Measurements from ENCODE around the gene CD86.

The CD86 gene

DNA sequence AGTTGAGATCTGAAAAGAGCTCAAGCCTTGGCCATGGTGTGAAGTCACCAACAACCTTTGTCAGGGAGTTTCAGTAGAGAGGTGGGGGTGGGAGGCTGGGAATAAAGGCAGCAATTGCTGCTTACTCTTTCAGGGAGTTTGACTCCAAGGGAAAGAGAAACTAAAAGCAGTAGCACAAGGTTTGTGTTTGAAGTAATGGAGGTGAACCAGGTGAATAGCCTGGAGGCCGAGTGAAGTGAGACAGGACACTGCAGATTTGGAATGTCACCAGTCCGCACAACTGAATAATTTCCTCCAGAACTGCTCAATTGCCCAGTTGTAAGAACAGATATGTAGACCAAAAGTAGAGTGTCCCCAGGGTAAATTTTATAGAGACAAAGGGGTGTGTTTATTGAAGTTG, 44.1 kb downstream of the CD86 start:
- H3K27me3 ChIP-seq (ENCODE audit: control insufficient read depth, insufficient read depth, low read length) = no peaks in the 10 kb centered on the region
- no peaks in the 10 kb centered on the region for H3K9me3 ChIP-seq (ENCODE audit: control insufficient read depth, low read length)
- no peaks in the 10 kb centered on the region for H3K36me3 ChIP-seq (ENCODE audit: control insufficient read depth, insufficient read depth, low read length)
- no peak overlapping the region for H3K4me3 ChIP-seq (ENCODE audit: low read length)
- H3K9ac ChIP-seq (ENCODE audit: low read length) = no peak overlapping the region
- H3K4me1 ChIP-seq (ENCODE audit: control insufficient read depth, insufficient read depth, low read length) = no peaks in the 10 kb centered on the region

DNA sequence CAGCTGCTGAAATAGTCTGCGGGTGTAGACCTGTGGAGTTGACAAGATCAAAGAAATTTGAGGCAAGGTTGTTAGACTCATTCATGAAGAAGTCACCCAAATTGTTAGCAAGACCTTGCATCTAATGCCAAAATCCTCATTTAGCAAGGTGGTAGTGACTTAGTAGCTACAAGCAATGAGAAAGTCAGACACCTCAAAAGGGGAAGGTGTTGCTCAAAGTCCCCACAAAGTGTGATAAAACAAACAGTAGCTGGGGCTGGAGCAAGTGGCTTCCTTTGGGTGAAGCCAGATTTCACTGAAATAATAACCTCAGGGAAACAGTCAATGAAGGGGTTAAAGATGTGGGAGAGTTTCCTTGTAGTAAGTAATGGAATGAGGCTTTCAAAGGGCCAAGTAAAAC, 44.9 kb downstream of the CD86 start:
- H3K4me1 ChIP-seq (ENCODE audit: control insufficient read depth, insufficient read depth, low read length) = no peaks in the 10 kb centered on the region
- H3K9me3 ChIP-seq (ENCODE audit: control insufficient read depth, low read length) = no peaks in the 10 kb centered on the region
- H3K27me3 ChIP-seq (ENCODE audit: control insufficient read depth, insufficient read depth, low read length) = no peaks in the 10 kb centered on the region
- no peaks in the 10 kb centered on the region for H3K36me3 ChIP-seq (ENCODE audit: control insufficient read depth, insufficient read depth, low read length)
- H3K4me3 ChIP-seq (ENCODE audit: low read length) = no peak overlapping the region
- H3K9ac ChIP-seq (ENCODE audit: low read length) = no peak overlapping the region

DNA sequence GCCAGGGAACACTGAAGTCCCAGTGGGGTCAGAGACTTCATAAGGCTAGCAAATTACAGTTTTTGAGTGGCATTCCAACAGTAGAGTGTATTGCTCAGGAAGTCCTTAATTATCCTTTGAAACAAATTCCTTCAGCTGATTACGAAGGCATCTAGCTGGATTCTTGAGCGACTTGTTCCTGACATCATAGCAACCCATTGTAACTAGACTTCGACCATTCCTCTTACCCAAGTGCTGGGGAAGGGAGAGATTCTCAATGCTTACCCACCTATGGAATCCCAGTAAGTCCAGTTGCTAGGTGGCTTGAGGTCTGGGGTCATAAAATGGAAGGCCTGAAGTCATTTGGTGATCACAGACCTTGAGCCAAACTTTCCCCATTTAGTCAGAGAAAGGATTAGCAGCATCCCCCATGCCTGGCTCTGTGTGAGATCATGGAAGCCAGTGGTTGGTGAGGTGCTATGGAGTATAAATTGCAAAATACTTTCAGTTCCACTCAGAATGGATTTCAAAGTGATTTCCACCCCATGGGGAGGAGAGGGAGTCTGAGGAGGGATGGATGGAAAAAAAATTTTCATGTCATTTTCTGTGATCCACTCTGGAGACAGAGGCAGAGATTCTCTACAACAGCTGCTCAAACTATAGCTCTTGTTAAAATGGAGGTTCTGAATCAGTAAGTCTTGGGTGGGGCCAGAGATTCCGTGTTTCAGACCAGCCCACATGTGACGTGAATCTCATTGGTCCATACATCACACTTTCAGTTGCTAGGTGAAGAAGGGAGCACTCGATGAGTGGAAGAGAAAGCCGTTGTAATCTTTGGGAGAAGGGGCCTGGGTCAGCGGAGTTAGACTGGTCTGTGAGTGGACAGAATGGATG, 45.7 kb downstream of the CD86 start:
- no peak overlapping the region for H3K4me3 ChIP-seq (ENCODE audit: low read length)

DNA sequence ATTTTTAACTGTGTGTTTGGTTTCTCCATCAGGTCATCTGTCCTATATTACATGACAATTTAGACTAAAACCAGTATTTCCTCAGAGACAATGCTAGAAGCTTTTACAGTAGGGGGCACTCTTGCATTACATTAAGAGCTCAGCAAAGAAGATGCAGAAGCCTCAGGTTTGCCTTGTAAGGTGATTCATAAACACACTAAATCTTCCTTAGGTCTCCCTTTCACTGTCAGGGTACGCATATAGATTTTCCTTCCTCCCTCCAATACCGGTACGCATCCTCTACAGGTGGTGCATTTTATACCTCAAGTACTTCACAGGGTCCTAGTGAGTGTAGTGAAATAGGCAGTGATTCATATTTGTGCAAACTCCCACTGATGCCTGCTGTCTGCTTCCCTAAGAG, 46.5 kb downstream of the CD86 start:
- no peaks in the 10 kb centered on the region for H3K27me3 ChIP-seq (ENCODE audit: control insufficient read depth, insufficient read depth, low read length)
- no peaks in the 10 kb centered on the region for H3K4me1 ChIP-seq (ENCODE audit: control insufficient read depth, insufficient read depth, low read length)
- no peaks in the 10 kb centered on the region for H3K9me3 ChIP-seq (ENCODE audit: control insufficient read depth, low read length)
- H3K4me3 ChIP-seq (ENCODE audit: low read length) = no peak overlapping the region
- H3K9ac ChIP-seq (ENCODE audit: low read length) = no peak overlapping the region
- no peaks in the 10 kb centered on the region for H3K36me3 ChIP-seq (ENCODE audit: control insufficient read depth, insufficient read depth, low read length)

More for the DNA sequence above, 45.7 kb downstream of the CD86 start:
- Histone ChIP-seq H3K4me1 (ENCODE audit: control insufficient read depth, insufficient read depth, low read length) (no peaks in the 10 kb centered on the region), H3K9ac (ENCODE audit: low read length) (no peak overlapping the region), H3K27me3 (ENCODE audit: control insufficient read depth, insufficient read depth, low read length) (no peaks in the 10 kb centered on the region), H3K9me3 (ENCODE audit: control insufficient read depth, low read length) (no peaks in the 10 kb centered on the region), H3K36me3 (ENCODE audit: control insufficient read depth, insufficient read depth, low read length) (no peaks in the 10 kb centered on the region)

DNA sequence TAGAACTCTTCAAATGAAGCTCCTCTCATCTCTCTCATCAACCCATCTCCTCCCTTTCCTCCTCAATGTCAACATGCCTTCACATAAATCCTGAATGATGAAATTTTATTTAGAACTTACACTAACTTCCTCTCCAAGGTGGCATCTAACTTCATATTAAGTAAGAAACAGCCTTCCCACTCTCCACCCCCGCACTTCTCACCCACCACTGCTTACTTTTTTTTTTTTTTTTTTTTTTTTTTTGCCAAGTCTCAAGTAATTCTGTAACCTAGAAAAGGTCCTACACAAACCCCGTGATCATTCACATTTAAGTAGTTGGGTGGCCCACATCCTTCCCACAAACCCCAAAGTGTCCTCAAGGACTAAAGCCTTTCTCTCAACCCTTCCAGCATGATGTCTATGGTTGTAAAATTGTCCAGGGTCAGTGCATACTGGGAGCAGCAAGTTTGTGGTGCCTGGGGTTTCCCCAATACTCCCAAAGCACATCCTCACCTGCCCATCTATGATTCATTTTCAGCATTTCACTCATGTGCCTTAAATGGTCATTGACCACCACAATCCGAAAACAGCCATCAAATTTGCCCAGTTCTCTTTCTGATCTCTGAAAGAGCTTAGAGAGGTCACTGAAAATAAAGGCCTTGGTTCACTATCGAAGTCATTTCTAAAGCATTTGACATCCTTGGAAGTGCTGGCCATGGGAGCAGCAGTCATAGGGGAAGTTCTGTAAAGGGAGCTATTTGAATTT, 47.2 kb downstream of the CD86 start:
- Histone ChIP-seq H3K9ac (ENCODE audit: low read length) (no peak overlapping the region), H3K4me3 (ENCODE audit: low read length) (no peak overlapping the region), H3K4me1 (ENCODE audit: control insufficient read depth, insufficient read depth, low read length) (no peaks in the 10 kb centered on the region), H3K27me3 (ENCODE audit: control insufficient read depth, insufficient read depth, low read length) (no peaks in the 10 kb centered on the region), H3K9me3 (ENCODE audit: control insufficient read depth, low read length) (no peaks in the 10 kb centered on the region), H3K36me3 (ENCODE audit: control insufficient read depth, insufficient read depth, low read length) (no peaks in the 10 kb centered on the region)

DNA sequence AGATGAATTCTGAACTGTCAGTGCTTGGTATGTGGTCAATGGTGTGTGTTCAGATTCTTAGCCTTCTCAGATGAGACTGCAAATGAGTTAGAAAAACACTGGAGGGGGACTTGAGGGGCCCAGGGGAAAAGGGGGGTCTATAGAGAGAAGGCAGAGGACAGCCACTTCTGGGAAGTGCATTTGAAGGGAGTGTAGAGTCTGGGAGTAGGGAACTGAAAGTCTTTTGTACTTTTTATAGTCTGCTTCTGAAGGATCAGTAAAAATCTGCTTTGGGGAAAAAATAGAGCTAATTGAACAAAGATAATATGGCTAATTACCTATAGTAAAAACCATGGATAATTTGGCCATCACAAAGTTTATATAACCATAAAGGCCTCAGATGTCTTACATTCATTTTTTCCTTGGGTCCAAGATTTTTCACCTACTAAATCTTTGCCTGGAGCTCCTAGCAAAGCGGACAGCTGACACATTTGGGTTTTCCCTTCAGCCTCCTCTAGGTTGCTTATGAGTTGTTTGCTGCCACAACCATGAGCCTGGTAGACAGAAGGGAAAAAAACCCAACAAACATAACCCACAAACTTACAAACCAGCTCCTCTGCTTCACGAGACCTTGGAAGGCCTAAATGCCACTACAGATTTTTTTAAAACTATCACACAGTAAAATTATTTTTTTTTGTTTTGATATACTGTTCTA, 48.8 kb downstream of the CD86 start:
- H3K9ac ChIP-seq (ENCODE audit: low read length) = no peak overlapping the region
- H3K27me3 ChIP-seq (ENCODE audit: control insufficient read depth, insufficient read depth, low read length) = no peaks in the 10 kb centered on the region
- no peaks in the 10 kb centered on the region for H3K36me3 ChIP-seq (ENCODE audit: control insufficient read depth, insufficient read depth, low read length)
- H3K9me3 ChIP-seq (ENCODE audit: control insufficient read depth, low read length) = no peaks in the 10 kb centered on the region
- no peak overlapping the region for H3K4me3 ChIP-seq (ENCODE audit: low read length)
- H3K4me1 ChIP-seq (ENCODE audit: control insufficient read depth, insufficient read depth, low read length) = no peaks in the 10 kb centered on the region

DNA sequence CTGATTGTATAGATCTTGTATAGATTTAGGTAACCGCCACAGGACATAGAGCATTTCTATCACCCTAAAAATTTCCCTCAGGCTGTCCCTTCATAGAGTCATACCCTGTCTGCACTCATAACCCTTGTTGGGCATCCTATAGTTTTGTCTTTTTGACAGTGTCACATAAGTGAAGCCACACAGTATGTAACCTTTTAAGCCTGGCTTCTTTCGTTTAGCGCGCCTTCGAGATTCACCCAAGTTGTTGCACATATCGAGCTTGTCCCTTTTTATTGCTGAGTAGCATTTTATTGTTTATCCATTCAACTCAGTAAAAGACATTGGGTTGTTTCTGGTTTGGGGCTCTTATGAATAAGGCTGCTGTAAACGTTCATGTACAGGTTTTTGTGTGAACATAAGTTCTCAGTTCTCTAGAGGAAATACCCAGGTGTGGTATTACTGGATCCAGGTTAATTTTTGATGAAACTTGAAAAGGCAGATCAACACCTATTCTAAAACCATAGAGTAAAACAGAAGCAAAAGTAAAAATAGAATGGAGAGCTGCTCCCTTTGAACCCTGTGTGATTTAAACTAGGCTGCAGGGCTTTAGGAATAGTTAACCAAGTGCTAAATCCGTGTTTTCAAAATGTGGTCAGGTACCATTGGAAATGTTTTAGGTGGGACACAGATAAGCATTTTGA, 49.5 kb downstream of the CD86 start:
- H3K4me3 ChIP-seq (ENCODE audit: low read length) = no peak overlapping the region
- H3K36me3 ChIP-seq (ENCODE audit: control insufficient read depth, insufficient read depth, low read length) = no peaks in the 10 kb centered on the region
- no peaks in the 10 kb centered on the region for H3K9me3 ChIP-seq (ENCODE audit: control insufficient read depth, low read length)
- H3K27me3 ChIP-seq (ENCODE audit: control insufficient read depth, insufficient read depth, low read length) = no peaks in the 10 kb centered on the region
- H3K4me1 ChIP-seq (ENCODE audit: control insufficient read depth, insufficient read depth, low read length) = no peaks in the 10 kb centered on the region
- no peak overlapping the region for H3K9ac ChIP-seq (ENCODE audit: low read length)

DNA sequence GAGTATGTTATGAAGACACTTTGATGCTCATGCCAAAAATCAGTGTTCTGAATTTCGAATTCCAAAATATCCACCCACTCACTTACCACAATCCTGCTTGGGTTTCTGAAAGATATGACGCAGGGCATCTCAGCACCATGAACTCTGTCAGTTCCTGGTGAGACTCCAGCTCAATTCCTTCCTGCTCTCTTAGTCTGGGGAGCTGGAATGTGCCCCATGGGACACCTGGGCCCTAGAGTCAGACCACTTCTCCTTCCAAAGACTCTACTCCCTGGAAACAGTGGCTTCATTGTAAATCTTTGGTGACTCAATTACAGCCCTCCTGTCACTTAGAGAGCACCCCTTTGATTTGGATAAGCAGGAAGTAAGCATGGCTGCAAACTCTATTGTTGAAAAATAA, 50.5 kb downstream of the CD86 start:
- no peaks in the 10 kb centered on the region for H3K4me1 ChIP-seq (ENCODE audit: control insufficient read depth, insufficient read depth, low read length)
- H3K27me3 ChIP-seq (ENCODE audit: control insufficient read depth, insufficient read depth, low read length) = no peaks in the 10 kb centered on the region
- H3K9me3 ChIP-seq (ENCODE audit: control insufficient read depth, low read length) = no peaks in the 10 kb centered on the region
- H3K36me3 ChIP-seq (ENCODE audit: control insufficient read depth, insufficient read depth, low read length) = no peaks in the 10 kb centered on the region
- H3K4me3 ChIP-seq (ENCODE audit: low read length) = no peak overlapping the region
- no peak overlapping the region for H3K9ac ChIP-seq (ENCODE audit: low read length)

DNA sequence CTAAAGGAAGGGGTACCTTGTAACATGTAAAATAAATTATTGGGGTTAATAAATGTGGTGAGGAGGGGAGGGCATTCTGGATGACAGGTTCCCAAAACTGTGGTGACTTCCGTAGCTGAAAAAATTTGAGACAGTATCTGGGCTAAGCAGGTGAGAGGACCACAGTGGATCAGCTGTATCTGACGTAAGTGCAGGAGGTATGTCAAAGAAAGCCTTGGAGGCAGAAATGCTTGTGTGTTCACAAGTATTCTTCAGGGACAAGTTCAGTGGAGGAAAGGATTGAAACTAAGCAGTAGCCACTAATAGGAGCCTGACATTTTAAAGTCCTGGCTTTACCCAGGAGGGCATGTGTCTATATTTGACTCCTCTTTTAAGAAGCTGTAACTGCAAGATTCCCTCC, 52.0 kb downstream of the CD86 start:
- Histone ChIP-seq H3K27me3 (ENCODE audit: control insufficient read depth, insufficient read depth, low read length) (no peaks in the 10 kb centered on the region), H3K4me3 (ENCODE audit: low read length) (no peak overlapping the region), H3K9me3 (ENCODE audit: control insufficient read depth, low read length) (no peaks in the 10 kb centered on the region), H3K4me1 (ENCODE audit: control insufficient read depth, insufficient read depth, low read length) (no peaks in the 10 kb centered on the region), H3K9ac (ENCODE audit: low read length) (no peak overlapping the region), H3K36me3 (ENCODE audit: control insufficient read depth, insufficient read depth, low read length) (no peaks in the 10 kb centered on the region)

DNA sequence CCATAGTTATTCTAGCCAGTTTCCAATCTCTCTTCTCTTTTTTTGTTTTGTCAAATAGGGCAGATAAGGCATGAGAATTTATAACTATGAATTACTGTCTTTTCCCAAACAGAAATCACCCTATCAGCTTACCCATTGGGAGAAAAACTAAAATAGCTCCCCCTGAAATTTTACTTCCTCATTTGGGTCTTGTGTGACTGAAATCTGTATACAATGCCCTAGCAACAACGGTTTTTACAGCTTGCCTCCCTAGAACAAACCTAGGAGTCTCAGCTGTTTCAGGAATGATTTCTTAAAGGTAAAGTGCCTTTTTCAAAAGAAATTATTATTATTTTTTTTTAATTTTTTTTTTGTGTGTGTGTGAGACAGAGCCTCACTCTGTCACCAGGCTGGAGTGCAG, 56.8 kb downstream of the CD86 start:
- Histone ChIP-seq H3K9me3 (ENCODE audit: control insufficient read depth, low read length) (no peaks in the 10 kb centered on the region), H3K36me3 (ENCODE audit: control insufficient read depth, insufficient read depth, low read length) (no peaks in the 10 kb centered on the region), H3K4me3 (ENCODE audit: low read length) (no peak overlapping the region), H3K4me1 (ENCODE audit: control insufficient read depth, insufficient read depth, low read length) (no peaks in the 10 kb centered on the region), H3K9ac (ENCODE audit: low read length) (no peak overlapping the region), H3K27me3 (ENCODE audit: control insufficient read depth, insufficient read depth, low read length) (no peaks in the 10 kb centered on the region)

DNA sequence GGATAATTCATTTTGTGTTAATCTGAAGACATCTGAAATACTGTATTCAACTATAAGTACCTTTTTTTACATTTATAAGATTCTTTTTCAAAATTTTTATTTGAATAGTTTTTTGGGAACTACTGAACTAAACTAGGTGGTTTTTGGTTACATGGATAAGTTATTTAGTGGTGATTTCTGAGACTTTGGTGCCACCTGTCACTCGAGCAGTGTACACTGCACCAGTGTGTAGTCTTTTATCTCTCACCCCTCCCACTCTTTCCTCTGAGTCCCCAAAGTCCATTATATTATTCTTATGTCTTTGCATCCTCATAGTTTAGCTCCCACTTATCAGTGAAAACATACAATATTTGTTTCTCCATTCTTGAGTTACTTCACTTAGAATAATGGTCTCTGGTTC, 57.6 kb downstream of the CD86 start:
- Histone ChIP-seq H3K9me3 (ENCODE audit: control insufficient read depth, low read length) (no peaks in the 10 kb centered on the region), H3K4me1 (ENCODE audit: control insufficient read depth, insufficient read depth, low read length) (no peaks in the 10 kb centered on the region), H3K9ac (ENCODE audit: low read length) (no peak overlapping the region), H3K4me3 (ENCODE audit: low read length) (no peak overlapping the region), H3K27me3 (ENCODE audit: control insufficient read depth, insufficient read depth, low read length) (no peaks in the 10 kb centered on the region), H3K36me3 (ENCODE audit: control insufficient read depth, insufficient read depth, low read length) (no peaks in the 10 kb centered on the region)

All from mucosa of stomach (tissue), 1 donor.